K562 (cell line): ENCODE data around the gene KRT76. TPM values are rescaled to one million over a fixed set of nuclear protein-coding genes. Genes with fewer than 3 reads are reported as not detected.

Experiments
- ATAC-seq: fragments of 200-7000 bp; cut with Tn5 transposase; 3 replicates; pipeline ENCODE4 v1.9.1; 2020; ENCODE audit warnings: moderate library complexity
- BruUV-seq: library from RNA; stranded (reverse); fragments of 400-500 nt; replicated peaks from 2 replicates; lab custom pipeline; 2021; lab: Mats Ljungman, UMichigan
- CTCF ChIA-PET: fragments of 300-600 bp; formaldehyde crosslinking; extraction: SDS; loops from one replicate; lab custom pipeline; 2021; ENCODE audit warnings: low intra/inter-chr PET ratio; lab: Yijun Ruan, JAX
- POLR2A ChIA-PET: fragments of 300-600, 350-650 bp; sonication (Branson Sonifier 250); formaldehyde crosslinking; extraction: SDS; loops from one replicate; lab custom pipeline; 2021; ENCODE audit warnings: antibody characterized with exemption, inconsistent platforms; lab: Yijun Ruan, JAX
- DNase-seq, 4 experiments: peaks; one replicate each; pipeline versions ENCODE4 v3.0.0 to v3.0.0-alpha.2; 2011 to 2018; ENCODE audit warnings: low spot score in 3 of 4, mixed read lengths in 3 of 4; ENCODE audit errors: extremely low read depth in 1 of 4
- FAIRE-seq: peaks from 2 replicates; lab custom pipeline; 2011; peaks lifted over from hg19 to GRCh38; lab: Jason Lieb, UNC
- H2AFZ ChIP-seq: 2 replicates; pipeline ENCODE4 v1.6.0; 2011; ENCODE audit warnings: low read depth, low read length, control low read depth, inconsistent platforms
- H3K27ac ChIP-seq: fragments of 200-600 bp; 3 replicates; pipeline ENCODE4 v1.8.0; 2011; ENCODE audit warnings: low read depth, mild to moderate bottlenecking, control low read depth, inconsistent platforms, low read length, moderate library complexity, mixed read lengths; ENCODE audit errors: extremely low read depth
- H3K27me3 ChIP-seq, 2 experiments: fragments of 300-600 bp in 1 of 2; 2 replicates in 1 of 2; 3 replicates in 1 of 2; pipeline versions ENCODE4 v1.6.0 to v1.8.0; 2011; ENCODE audit warnings: inconsistent platforms in 2 of 2, low read length in 2 of 2, mild to moderate bottlenecking in 1 of 2, mixed read lengths in 1 of 2, moderate library complexity in 1 of 2; ENCODE audit not compliant: control insufficient read depth in 2 of 2, insufficient read depth in 2 of 2
- H3K36me3 ChIP-seq: fragments of 300-600 bp; 3 replicates; pipeline ENCODE4 v1.8.0; 2011; ENCODE audit warnings: mild to moderate bottlenecking, low read length, inconsistent platforms; ENCODE audit not compliant: control insufficient read depth, insufficient read depth
- H3K4me1 ChIP-seq, 2 experiments: fragments of 200-600 bp in 1 of 2; replicated peaks in 1 of 2; 2 replicates in 1 of 2; 3 replicates in 1 of 2; pipeline versions ENCODE4 v1.5.1 to v1.8.0; 2011; ENCODE audit warnings: inconsistent platforms in 2 of 2, low read length in 2 of 2, mild to moderate bottlenecking in 1 of 2, mixed read lengths in 1 of 2, moderate library complexity in 1 of 2; ENCODE audit not compliant: control insufficient read depth in 2 of 2, insufficient read depth in 2 of 2
- H3K4me2 ChIP-seq: 2 replicates; pipeline ENCODE4 v1.6.1; 2011; ENCODE audit warnings: low read length, control low read depth, inconsistent platforms, mixed read lengths; ENCODE audit not compliant: insufficient read depth
- H3K4me3 ChIP-seq: fragments of 200-600 bp; sonication (generic), shearing (Covaris generic); 2 replicates; pipeline ENCODE4 v1.5.1; 2016; ENCODE audit warnings: control low read depth, inconsistent platforms
- H3K79me2 ChIP-seq: fragments of 200-600 bp; 3 replicates; pipeline ENCODE4 v1.8.0; 2011; ENCODE audit warnings: low read length, inconsistent platforms; ENCODE audit not compliant: control insufficient read depth, insufficient read depth
- H3K9ac ChIP-seq, 2 experiments: 2 replicates each; pipeline versions ENCODE4 v1.6.0 to v1.6.1; 2011; ENCODE audit warnings: low read depth in 2 of 2, low read length in 2 of 2, control low read depth in 1 of 2, inconsistent platforms in 1 of 2, mild to moderate bottlenecking in 1 of 2, mixed read lengths in 1 of 2; ENCODE audit not compliant: insufficient read depth in 1 of 2
- H3K9me1 ChIP-seq: one replicate; pipeline ENCODE4 v1.6.0; 2011; ENCODE audit warnings: inconsistent platforms, mild to moderate bottlenecking, low read length, moderate library complexity; ENCODE audit not compliant: control insufficient read depth, insufficient read depth
- H3K9me3 ChIP-seq: replicated peaks from 2 replicates; pipeline ENCODE4 v1.5.1; 2011; ENCODE audit warnings: low read depth, low read length, inconsistent platforms; ENCODE audit not compliant: control insufficient read depth, insufficient read depth
- H4K20me1 ChIP-seq: replicated peaks from 2 replicates; pipeline ENCODE4 v1.6.1; 2011; ENCODE audit warnings: low read length, inconsistent platforms, mixed read lengths; ENCODE audit not compliant: control insufficient read depth, insufficient read depth
- CBX8 ChIP-seq: fragments of 200-600 bp; sonication (generic); IDR thresholded peaks from 2 replicates; pipeline ENCODE4 v1.6.1; 2012; ENCODE audit warnings: borderline replicate concordance, mixed run types, low read depth, mild to moderate bottlenecking, moderate library complexity, mixed read lengths, low read length, control low read depth, inconsistent platforms; ENCODE audit not compliant: poor library complexity, severe bottlenecking; ENCODE audit errors: extremely low read depth
- DPF2 ChIP-seq: fragments of 450-650 bp; IDR thresholded peaks from 2 replicates; pipeline ENCODE4 v1.6.1; 2016
- MAFF ChIP-seq: IDR thresholded peaks from 2 replicates; pipeline ENCODE4 v1.6.1; 2012; ENCODE audit warnings: low read length, improper control_type of control experiment
- MEIS2 ChIP-seq: fragments of 450-650 bp; IDR thresholded peaks from 2 replicates; pipeline ENCODE4 v1.6.1; 2014; ENCODE audit warnings: mild to moderate bottlenecking; ENCODE audit not compliant: partially characterized antibody
- RCOR1 ChIP-seq, 2 experiments: IDR thresholded peaks; 2 replicates each; pipeline ENCODE4 v1.6.1; 2012; ENCODE audit warnings: low read depth in 2 of 2, low read length in 2 of 2, borderline replicate concordance in 1 of 2, improper control_type of control experiment in 1 of 2
- SRSF9 ChIP-seq: fragments of 200-400 bp; formaldehyde crosslinking; IDR thresholded peaks from 2 replicates; pipeline ENCODE4 v1.6.1; 2017; ENCODE audit warnings: low read depth, low read length, borderline replicate concordance
- STAT5B ChIP-seq: fragments of 250-450 bp; sonication (Bioruptor Pico); IDR thresholded peaks from 2 replicates; pipeline ENCODE4 v1.8.0; 2021; ENCODE audit warnings: mild to moderate bottlenecking, inconsistent platforms
- YY1 ChIP-seq, 3 experiments: IDR thresholded peaks; 2 replicates each; pipeline ENCODE4 v1.6.1; 2011; ENCODE audit warnings: low read length in 2 of 3, mild to moderate bottlenecking in 2 of 3, moderate library complexity in 2 of 3, borderline replicate concordance in 1 of 3, control low read depth in 1 of 3, low read depth in 1 of 3; ENCODE audit not compliant: insufficient read depth in 3 of 3, insufficient replicate concordance in 2 of 3, control insufficient read depth in 1 of 3, insufficient read length in 1 of 3; ENCODE audit errors: extremely low read depth in 1 of 3
- ZEB2 ChIP-seq: fragments of 450-650 bp; IDR thresholded peaks from 2 replicates; pipeline ENCODE4 v1.6.1; 2016
- WGBS: fragments of 100-300 bp; shearing (Covaris generic); methylation state at CpG from one replicate; pipeline ENCODE4 v1.1.6; 2016; ENCODE audit warnings: low coverage, mixed read lengths; ENCODE audit not compliant: insufficient coverage; ENCODE audit errors: missing lambda C conversion rate; 5-methylcytosine and 5-hydroxymethylcytosine counted together
- in situ Hi-C: fragments of 300-500 bp; cut with MboI; formaldehyde crosslinking; loops from 4 replicates; pipeline ENCODE4 v1.15.0; 2018; ENCODE audit warnings: inconsistent platforms, mixed read lengths
- intact Hi-C: fragments of 100-400 bp; cut with micrococcal nuclease; formaldehyde crosslinking; loops from 2 replicates; pipeline ENCODE4 v1.14.2; 2022
- polyA plus RNA-seq, 8 experiments: library from polyadenylated mRNA; depleted of rRNA in 4 of 8; stranded (reverse) in 5 of 8; unstranded in 3 of 8; fragments of >200 nt; fragmentation: Nextera tagmentation in 2 of 8; fragmentation: Illumina TruSeq in 1 of 8; extraction: Ambion mirVana in 2 of 8; extraction: Trizol in 1 of 8; gene quantifications; 2 replicates each; pipeline versions ENCODE4 v1.2.1 to v1.2.3, GENCODE V29; 2011 to 2014; ENCODE audit warnings: inconsistent platforms in 1 of 8, missing spikeins in 1 of 8
- total RNA-seq, 7 experiments: library from RNA; depleted of rRNA in 6 of 7; stranded (reverse); fragments of >200 nt in 6 of 7; fragmentation: Illumina TruSeq in 2 of 7; extraction: Trizol in 2 of 7; gene quantifications; 2 replicates each; pipeline versions ENCODE4 v1.2.1 to v1.2.3, GENCODE V29; 2011 to 2021; ENCODE audit warnings: low replicate concordance in 1 of 7
- TF ChIP-seq, protein P1 (sequence below): sonication (generic); formaldehyde crosslinking; IDR thresholded peaks from 2 replicates; pipeline ENCODE4 v1.8.0; 2023; ENCODE audit warnings: mild to moderate bottlenecking, missing genetic modification reagents
- TF ChIP-seq, protein P2 (sequence below), 2 experiments: IDR thresholded peaks in 1 of 2; conservative IDR thresholded peaks in 1 of 2; 2 replicates each; pipeline ENCODE4 v1.6.1; 2016; ENCODE audit warnings: low read depth in 2 of 2, mild to moderate bottlenecking in 1 of 2, missing compliant biosample characterization in 1 of 2, missing genetic modification characterization in 1 of 2, moderate library complexity in 1 of 2

KRT76 gene
- total and polyA plus RNA-seq, 9 of the 15 experiments (the other 6 are each of a cell fraction or from before 2014, with no cell fraction given), result not detected

DNA sequence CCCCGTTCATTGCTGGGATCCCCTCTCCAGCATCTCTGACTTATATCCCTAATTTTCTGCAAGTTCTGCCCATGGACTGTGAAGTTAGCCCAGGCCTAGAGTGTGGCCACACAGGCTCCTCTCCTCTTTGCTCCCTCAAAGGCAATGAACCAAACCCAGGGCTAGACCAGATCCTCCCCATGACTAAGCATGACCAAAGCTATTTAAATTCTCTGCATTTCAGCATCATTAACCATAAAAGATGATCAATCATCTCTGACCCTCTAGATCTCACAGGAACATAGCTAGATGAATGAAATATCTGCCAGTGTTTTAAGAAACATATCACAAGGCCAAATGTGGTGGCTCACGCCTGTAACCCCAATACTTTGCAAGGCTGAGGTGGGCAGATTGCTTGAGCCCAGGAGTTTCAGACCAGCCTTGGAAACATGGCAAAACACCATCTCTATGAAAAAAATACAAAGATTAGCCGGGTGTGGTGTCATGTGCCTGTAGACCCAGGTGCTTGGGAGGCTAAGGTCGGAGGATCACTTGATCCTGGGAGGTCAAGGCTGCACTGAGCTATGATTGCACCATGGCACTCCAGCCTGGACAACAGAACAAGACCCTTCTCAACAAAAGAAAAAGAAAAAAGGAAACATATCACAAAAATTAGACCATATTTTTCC lies 21.0 kb upstream of the KRT76 start:
- DNase-seq (peak; percentile 54 to 61 (median 57)), ATAC-seq (peak; percentile 69), FAIRE-seq (peak; percentile 65)
- POLR2A ChIA-PET, result interaction anchor here (0.7 to 1.9 kb wide), 4 partner anchors 9 to 401 kb away, joined by 3 to 11 read pairs (median 4); no protein-coding TSS in a partner anchor
- in situ Hi-C loops (no loop called here), intact Hi-C loops (no loop called here)
- BruUV-seq, result no TSS peak
- peaks cover 28 to 37% of the 10 kb centered on the region in 2 experiments; a peak in 4 of 5 replicates for H3K4me1 ChIP-seq
- CTCF ChIA-PET, result no interaction called here
- no peak overlapping the region for H3K4me3 ChIP-seq
- H3K4me2 ChIP-seq, result peak overlapping the region; percentile 17; the same call in 1 of the 2 replicates
- H3K9me3 ChIP-seq, result no peaks in the 10 kb centered on the region
- H3K27ac ChIP-seq, result no peak overlapping the region; the same call in 2 of the 3 replicates
- H3K9me1 ChIP-seq, result no peaks in the 10 kb centered on the region
- no peaks in the 10 kb centered on the region for H4K20me1 ChIP-seq
- H3K27me3 ChIP-seq, result no peaks in the 10 kb centered on the region
- no peaks in the 10 kb centered on the region for H3K79me2 ChIP-seq
- 51% methylated on average over 4 of the region's 4 CpGs for WGBS
- H3K9ac ChIP-seq, result no peak overlapping the region
- no peaks in the 10 kb centered on the region for H3K36me3 ChIP-seq
- no peak overlapping the region for H2AFZ ChIP-seq
- TF ChIP-seq RCOR1 (IDR thresholded peaks at IDR 0.05; ENCODE audit: borderline replicate concordance in 1 of 2, low read depth in 2 of 2, low read length in 2 of 2) (peak in 1 of 2 experiments; percentile 6; a peak in 1 of 4 replicates), MAFF (peak; percentile 62; the same call in 1 of the 2 replicates), STAT5B (no peak), MEIS2 (peak; percentile 60), YY1 (IDR thresholded peaks at IDR 0.05; ENCODE audit: borderline replicate concordance in 1 of 3, control insufficient read depth in 1 of 3, extremely low read depth in 1 of 3, insufficient read depth in 3 of 3, insufficient read length in 1 of 3, insufficient replicate concordance in 2 of 3, low read depth in 1 of 3, low read length in 2 of 3) (no peak), DPF2 (peak; percentile 14; the same call in 1 of the 2 replicates), ZEB2 (no peak), CBX8 (no peak), SRSF9 (no peak)
- TF ChIP-seq, protein P1, sequence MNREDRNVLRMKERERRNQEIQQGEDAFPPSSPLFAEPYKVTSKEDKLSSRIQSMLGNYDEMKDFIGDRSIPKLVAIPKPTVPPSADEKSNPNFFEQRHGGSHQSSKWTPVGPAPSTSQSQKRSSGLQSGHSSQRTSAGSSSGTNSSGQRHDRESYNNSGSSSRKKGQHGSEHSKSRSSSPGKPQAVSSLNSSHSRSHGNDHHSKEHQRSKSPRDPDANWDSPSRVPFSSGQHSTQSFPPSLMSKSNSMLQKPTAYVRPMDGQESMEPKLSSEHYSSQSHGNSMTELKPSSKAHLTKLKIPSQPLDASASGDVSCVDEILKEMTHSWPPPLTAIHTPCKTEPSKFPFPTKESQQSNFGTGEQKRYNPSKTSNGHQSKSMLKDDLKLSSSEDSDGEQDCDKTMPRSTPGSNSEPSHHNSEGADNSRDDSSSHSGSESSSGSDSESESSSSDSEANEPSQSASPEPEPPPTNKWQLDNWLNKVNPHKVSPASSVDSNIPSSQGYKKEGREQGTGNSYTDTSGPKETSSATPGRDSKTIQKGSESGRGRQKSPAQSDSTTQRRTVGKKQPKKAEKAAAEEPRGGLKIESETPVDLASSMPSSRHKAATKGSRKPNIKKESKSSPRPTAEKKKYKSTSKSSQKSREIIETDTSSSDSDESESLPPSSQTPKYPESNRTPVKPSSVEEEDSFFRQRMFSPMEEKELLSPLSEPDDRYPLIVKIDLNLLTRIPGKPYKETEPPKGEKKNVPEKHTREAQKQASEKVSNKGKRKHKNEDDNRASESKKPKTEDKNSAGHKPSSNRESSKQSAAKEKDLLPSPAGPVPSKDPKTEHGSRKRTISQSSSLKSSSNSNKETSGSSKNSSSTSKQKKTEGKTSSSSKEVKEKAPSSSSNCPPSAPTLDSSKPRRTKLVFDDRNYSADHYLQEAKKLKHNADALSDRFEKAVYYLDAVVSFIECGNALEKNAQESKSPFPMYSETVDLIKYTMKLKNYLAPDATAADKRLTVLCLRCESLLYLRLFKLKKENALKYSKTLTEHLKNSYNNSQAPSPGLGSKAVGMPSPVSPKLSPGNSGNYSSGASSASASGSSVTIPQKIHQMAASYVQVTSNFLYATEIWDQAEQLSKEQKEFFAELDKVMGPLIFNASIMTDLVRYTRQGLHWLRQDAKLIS (CRISPR knock-in tag), result no peak
- TF ChIP-seq, protein P2, sequence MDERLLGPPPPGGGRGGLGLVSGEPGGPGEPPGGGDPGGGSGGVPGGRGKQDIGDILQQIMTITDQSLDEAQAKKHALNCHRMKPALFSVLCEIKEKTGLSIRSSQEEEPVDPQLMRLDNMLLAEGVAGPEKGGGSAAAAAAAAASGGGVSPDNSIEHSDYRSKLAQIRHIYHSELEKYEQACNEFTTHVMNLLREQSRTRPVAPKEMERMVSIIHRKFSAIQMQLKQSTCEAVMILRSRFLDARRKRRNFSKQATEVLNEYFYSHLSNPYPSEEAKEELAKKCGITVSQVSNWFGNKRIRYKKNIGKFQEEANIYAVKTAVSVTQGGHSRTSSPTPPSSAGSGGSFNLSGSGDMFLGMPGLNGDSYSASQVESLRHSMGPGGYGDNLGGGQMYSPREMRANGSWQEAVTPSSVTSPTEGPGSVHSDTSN (CRISPR knock-in tag; IDR thresholded peaks at IDR 0.05; ENCODE audit: low read depth), result no peak
- TF ChIP-seq, protein P2 (tag; conservative IDR thresholded peaks at IDR 0.05; ENCODE audit: low read depth), result peak; percentile 44; the same call in 1 of the 2 replicates
